ENCODE data around the gene COL8A2. TPM values are rescaled to one million over a fixed set of nuclear protein-coding genes. Genes with fewer than 3 reads are reported as not detected.
"Not testable (repeated sequence)": the region's sequence is repeated elsewhere in the genome, so short reads cannot be mapped to it uniquely, and the experiment has no call there.

COL8A2 gene
- total RNA-seq, 2 experiments from 2014 or later = 1.8 to 1.9 TPM

- Mint-ChIP-seq H3K27me3 (no peaks in the 10 kb centered on the region), H3K27ac (peak overlapping the region; percentile 93), H3K9me3 (no peaks in the 10 kb centered on the region), H3K36me3 (peaks cover 47% of the 10 kb centered on the region), H3K4me1 (peaks cover 62% of the 10 kb centered on the region), H3K4me3 (peak overlapping the region; percentile 86)
- peak; percentile 79 for DNase-seq
Measured at GRCh38 chr1:36160949-36161485, 36.0 kb upstream of the COL8A2 start.

- no peak for DNase-seq
- no peaks in the 10 kb centered on the region for H3K9me3 Mint-ChIP-seq
- peaks cover 60% of the 10 kb centered on the region for H3K4me1 Mint-ChIP-seq
- peak overlapping the region; percentile 86 for H3K4me3 Mint-ChIP-seq
- peak overlapping the region; percentile 93 for H3K27ac Mint-ChIP-seq
- peaks cover 47% of the 10 kb centered on the region for H3K36me3 Mint-ChIP-seq
- H3K27me3 Mint-ChIP-seq = no peaks in the 10 kb centered on the region
Measured at GRCh38 chr1:36160388-36160948, 35.4 kb upstream of the COL8A2 start.

DNA sequence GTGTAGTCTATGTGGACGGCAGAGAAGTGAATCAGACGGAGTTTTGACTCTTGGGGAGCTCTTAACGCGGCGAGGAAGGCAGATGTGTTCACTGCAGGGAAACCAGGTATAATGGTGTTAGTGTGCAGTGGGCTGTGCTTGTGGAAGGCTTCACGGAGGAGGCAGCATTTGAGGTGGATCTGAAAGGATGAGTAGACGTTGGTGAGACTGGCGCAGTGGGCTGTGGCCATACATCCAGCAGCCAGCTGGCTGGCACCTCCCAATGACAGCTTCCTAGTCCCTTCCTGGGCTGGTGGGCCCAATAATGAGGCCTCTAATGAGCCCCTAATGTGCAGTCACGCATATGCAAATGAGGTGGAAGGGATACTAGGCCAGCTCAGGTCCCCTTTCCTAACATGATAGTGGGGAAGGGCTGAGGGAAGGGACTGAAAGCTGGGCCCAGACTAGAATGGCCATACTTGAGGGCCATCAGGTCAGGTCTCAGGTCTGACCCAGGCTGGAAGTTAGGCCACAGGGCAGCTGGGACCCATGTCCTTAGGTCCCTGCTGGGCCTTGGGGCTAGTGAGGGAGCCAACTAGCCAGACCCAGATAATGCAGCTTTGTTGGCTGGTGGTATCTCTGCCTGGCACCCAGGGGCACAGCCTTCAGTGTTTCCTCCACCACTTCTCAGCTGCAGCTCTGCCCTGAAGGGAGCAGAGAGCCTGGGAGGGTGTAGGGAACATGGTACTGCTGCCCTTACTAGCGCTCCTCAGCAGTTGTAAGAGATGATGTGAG is 34.8 kb upstream of the COL8A2 start:
- peak overlapping the region; percentile 93 for H3K27ac Mint-ChIP-seq
- peaks cover 62% of the 10 kb centered on the region for H3K4me1 Mint-ChIP-seq
- H3K36me3 Mint-ChIP-seq = peaks cover 46% of the 10 kb centered on the region
- no peak for DNase-seq
- no peaks in the 10 kb centered on the region for H3K27me3 Mint-ChIP-seq
- H3K9me3 Mint-ChIP-seq = no peaks in the 10 kb centered on the region
- peak overlapping the region; percentile 86 for H3K4me3 Mint-ChIP-seq

GRCh38 chr1:36158827-36159252 is 33.8 kb upstream of the COL8A2 start:
- H3K36me3 Mint-ChIP-seq = peaks cover 39% of the 10 kb centered on the region
- peaks cover 61% of the 10 kb centered on the region for H3K4me1 Mint-ChIP-seq
- H3K4me3 Mint-ChIP-seq = peak overlapping the region; percentile 93
- H3K9me3 Mint-ChIP-seq, DNase-seq, H3K27me3 Mint-ChIP-seq: not testable (repeated sequence)
- peak overlapping the region; percentile 93 for H3K27ac Mint-ChIP-seq

DNA sequence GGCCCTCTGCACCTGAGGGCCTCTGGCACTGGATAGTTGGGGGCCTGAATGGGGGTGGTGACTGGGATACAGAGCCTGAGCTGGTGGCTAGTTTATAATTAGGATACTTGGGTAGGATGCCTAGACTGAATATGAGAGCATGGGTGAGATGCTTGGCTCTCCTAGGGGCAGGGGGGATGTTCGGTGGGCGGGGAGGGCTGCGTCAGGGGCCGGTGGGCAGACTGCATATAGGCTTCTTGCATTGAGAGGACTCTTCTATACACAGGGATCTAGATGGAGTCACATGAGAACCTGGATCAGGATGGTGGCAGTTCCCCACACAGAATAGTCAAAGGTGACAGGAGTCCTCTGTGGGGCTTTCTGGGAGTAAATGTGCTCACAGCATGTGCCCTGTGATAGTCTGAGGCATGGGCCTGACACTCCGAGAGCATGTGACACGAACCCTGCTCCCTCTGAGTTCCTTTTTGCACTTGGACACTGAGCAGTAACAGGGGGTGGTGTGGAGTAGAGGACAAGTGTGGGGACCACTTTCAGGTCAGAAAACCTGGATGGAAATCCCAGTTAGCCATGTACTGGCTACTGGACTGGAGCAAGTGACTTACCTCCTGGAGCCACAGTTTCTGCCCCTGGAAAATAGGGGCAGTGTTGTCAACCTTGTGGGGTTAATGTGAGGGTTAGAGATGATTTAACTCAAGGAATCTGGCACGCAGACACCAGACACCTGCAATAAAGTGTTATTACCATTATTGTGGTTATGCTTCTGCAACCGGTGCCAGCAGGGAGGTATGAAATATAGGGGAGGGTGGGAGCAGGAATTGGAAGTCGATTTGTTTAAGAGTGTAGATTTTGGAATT is 33.2 kb upstream of the COL8A2 start:
- no peaks in the 10 kb centered on the region for H3K27me3 Mint-ChIP-seq
- no peak for DNase-seq
- H3K27ac Mint-ChIP-seq = peak overlapping the region; percentile 90
- H3K4me3 Mint-ChIP-seq = peak overlapping the region; percentile 93
- H3K36me3 Mint-ChIP-seq = peaks cover 39% of the 10 kb centered on the region
- peaks cover 66% of the 10 kb centered on the region for H3K4me1 Mint-ChIP-seq
- no peaks in the 10 kb centered on the region for H3K9me3 Mint-ChIP-seq

- H3K9me3 Mint-ChIP-seq = no peaks in the 10 kb centered on the region
- peaks cover 64% of the 10 kb centered on the region for H3K4me1 Mint-ChIP-seq
- H3K4me3 Mint-ChIP-seq = peak overlapping the region; percentile 93
- peak overlapping the region; percentile 90 for H3K27ac Mint-ChIP-seq
- no peaks in the 10 kb centered on the region for H3K27me3 Mint-ChIP-seq
- H3K36me3 Mint-ChIP-seq = peaks cover 36% of the 10 kb centered on the region
- peak; percentile 40 for DNase-seq
Measured at GRCh38 chr1:36157115-36157903, 32.3 kb upstream of the COL8A2 start.

- H3K36me3 Mint-ChIP-seq = peaks cover 28% of the 10 kb centered on the region
Measured at GRCh38 chr1:36156329-36157114, 31.5 kb upstream of the COL8A2 start.

GRCh38 chr1:36155408-36156328 is 30.6 kb upstream of the COL8A2 start, which contains the start of gene MAP7D1:
Gene MAP7D1, plus strand, starts transcription at chr1:36156160. Its CDS starts 258 bp downstream, at chr1:36156418.
- Mint-ChIP-seq H3K27me3 (no peaks in the 10 kb centered on the region), H3K4me1 (peaks cover 66% of the 10 kb centered on the region), H3K9me3 (no peaks in the 10 kb centered on the region), H3K27ac (peak within 1 kb of the TSS; percentile 92), H3K4me3 (peak within 1 kb of the TSS; percentile 93), H3K36me3 (peaks cover 23% of the 10 kb centered on the region)
- peak; percentile 86 for DNase-seq

More at GRCh38 chr1:36156329-36157114, 31.5 kb upstream of the COL8A2 start:
- Mint-ChIP-seq H3K4me3 (peak overlapping the region; percentile 93), H3K9me3 (no peaks in the 10 kb centered on the region), H3K27ac (peak overlapping the region; percentile 90), H3K4me1 (peaks cover 64% of the 10 kb centered on the region), H3K27me3 (no peaks in the 10 kb centered on the region)
- DNase-seq = peak; percentile 68

DNA sequence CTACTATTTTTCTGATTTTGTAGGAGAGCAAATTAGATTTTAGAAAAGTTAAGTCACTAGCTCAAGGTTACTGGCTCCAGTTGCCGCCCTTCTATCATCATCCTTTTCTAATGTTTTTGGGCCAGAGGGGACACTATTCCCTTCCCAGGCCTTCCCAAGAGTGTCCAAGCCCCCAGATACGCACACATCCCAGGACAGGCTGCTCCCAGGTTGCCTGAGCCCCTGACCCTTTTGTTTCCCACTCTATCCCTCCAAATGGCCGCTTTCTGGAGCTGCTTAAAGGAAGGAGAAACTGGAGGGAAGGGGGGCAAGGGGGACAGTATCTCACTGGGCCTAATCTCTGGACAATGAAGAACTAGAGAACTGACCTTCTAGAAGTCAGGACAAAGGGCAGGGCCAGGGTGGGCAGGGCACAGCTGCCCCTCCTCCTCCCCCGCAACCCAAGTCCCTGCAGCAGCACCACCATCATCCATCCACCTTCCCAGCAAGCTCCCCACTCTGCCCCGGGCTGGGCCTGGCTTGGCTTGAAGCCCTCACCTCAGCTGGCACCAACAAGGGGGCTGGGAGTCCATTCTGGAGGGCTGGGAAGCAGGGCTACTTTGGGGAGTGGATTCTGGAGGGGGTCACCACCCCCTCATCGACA is 29.9 kb upstream of the COL8A2 start:
- H3K4me3 Mint-ChIP-seq = peak overlapping the region; percentile 84
- DNase-seq = no peak
- no peaks in the 10 kb centered on the region for H3K27me3 Mint-ChIP-seq
- H3K36me3 Mint-ChIP-seq = peaks cover 20% of the 10 kb centered on the region
- H3K9me3 Mint-ChIP-seq = no peaks in the 10 kb centered on the region
- peak overlapping the region; percentile 92 for H3K27ac Mint-ChIP-seq
- peaks cover 67% of the 10 kb centered on the region for H3K4me1 Mint-ChIP-seq

- no peaks in the 10 kb centered on the region for H3K27me3 Mint-ChIP-seq
- no peak for DNase-seq
- peaks cover 17% of the 10 kb centered on the region for H3K36me3 Mint-ChIP-seq
Measured at GRCh38 chr1:36154335-36154734, 29.3 kb upstream of the COL8A2 start.

DNA sequence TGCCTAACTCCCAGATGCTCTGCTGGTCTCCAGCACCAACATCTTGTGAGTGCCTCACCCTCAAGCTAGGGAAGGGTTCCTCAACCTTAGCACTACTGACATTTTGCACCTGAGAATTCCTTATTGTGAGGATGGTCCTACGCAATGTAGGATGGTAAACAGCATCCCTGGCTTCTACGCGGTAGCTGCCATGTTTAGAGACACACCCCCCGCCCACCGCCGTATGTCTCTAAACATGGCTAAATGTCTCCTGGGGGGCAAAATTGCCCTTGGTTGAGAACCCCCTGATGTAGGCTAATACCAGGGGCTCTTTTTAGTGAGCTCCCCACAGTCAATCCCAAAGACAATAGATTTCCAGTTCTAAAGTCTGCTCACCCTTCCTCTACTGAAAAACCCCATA is 28.5 kb upstream of the COL8A2 start:
- DNase-seq = no peak
- no peak overlapping the region for H3K4me3 Mint-ChIP-seq
- no peaks in the 10 kb centered on the region for H3K9me3 Mint-ChIP-seq
- peaks cover 13% of the 10 kb centered on the region for H3K36me3 Mint-ChIP-seq
- H3K4me1 Mint-ChIP-seq = peaks cover 60% of the 10 kb centered on the region
- H3K27me3 Mint-ChIP-seq = no peaks in the 10 kb centered on the region
- H3K27ac Mint-ChIP-seq = peak overlapping the region; percentile 3

More at GRCh38 chr1:36154335-36154734, 29.3 kb upstream of the COL8A2 start:
- Mint-ChIP-seq H3K4me3 (peak overlapping the region; percentile 84), H3K27ac (peak overlapping the region; percentile 92), H3K4me1 (peaks cover 65% of the 10 kb centered on the region), H3K9me3 (no peaks in the 10 kb centered on the region)

DNA sequence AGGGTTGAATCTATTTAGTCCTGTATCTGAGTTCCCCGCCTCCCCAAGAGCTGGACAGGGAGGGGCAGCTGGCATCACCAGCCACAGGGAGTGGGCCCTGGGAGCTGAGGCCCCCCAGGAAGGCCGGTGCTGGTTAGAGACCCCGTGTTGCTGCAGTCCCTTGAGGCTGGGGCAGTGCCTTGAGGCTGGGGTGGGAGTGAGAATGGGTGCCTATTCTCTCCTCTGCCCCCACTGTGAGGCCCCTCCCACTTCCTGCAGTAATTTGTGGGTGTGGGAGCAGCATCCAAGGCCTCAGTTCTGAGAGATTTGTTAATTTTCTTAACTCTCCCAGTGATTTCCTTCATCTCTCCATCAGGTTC is 26.8 kb upstream of the COL8A2 start:
- peak overlapping the region; percentile 42 for H3K4me3 Mint-ChIP-seq
- H3K36me3 Mint-ChIP-seq = peaks cover 12% of the 10 kb centered on the region
- no peaks in the 10 kb centered on the region for H3K27me3 Mint-ChIP-seq
- peak; percentile 62 for DNase-seq
- H3K27ac Mint-ChIP-seq = peak overlapping the region; percentile 86
- peaks cover 57% of the 10 kb centered on the region for H3K4me1 Mint-ChIP-seq
- no peaks in the 10 kb centered on the region for H3K9me3 Mint-ChIP-seq

Measured in activated naive CD8-positive, alpha-beta T cell treated with anti-CD3 and anti-CD28 coated beads for 36 hours (primary cell).